H1 (cell line): ENCODE data around the gene NOL3. TPM values are rescaled to one million over a fixed set of nuclear protein-coding genes. Genes with fewer than 3 reads are reported as not detected.

Experiments
- CTCF ChIA-PET: fragments of 300-600 bp; sonication (Branson Sonifier 250); formaldehyde crosslinking; loops from one replicate; lab custom pipeline; 2021; ENCODE audit not compliant: partially characterized antibody; lab: Charles Lee
- POLR2A ChIA-PET: fragments of 300-600 bp; sonication (Branson Sonifier 250); formaldehyde crosslinking; loops from one replicate; lab custom pipeline; 2021; ENCODE audit warnings: inconsistent platforms; ENCODE audit not compliant: partially characterized antibody; lab: Charles Lee
- DNase-seq, 2 experiments: peaks; one replicate each; pipeline versions ENCODE4 v3.0.0 to v3.0.0-alpha.2; 2010 to 2022; ENCODE audit warnings: low spot score in 2 of 2, low read depth in 1 of 2, mixed read lengths in 1 of 2
- FAIRE-seq: peaks from 2 replicates; lab custom pipeline; 2011; peaks lifted over from hg19 to GRCh38; lab: Jason Lieb, UNC
- H2AFZ ChIP-seq: 2 replicates; pipeline ENCODE4 v1.8.1; 2012; ENCODE audit warnings: low read length, inconsistent platforms
- H2AK5ac ChIP-seq: 2 replicates; pipeline ENCODE4 v1.6.1; 2013; ENCODE audit warnings: low read depth, low read length
- H2BK120ac ChIP-seq: replicated peaks from 2 replicates; pipeline ENCODE3; 2013; ENCODE audit warnings: low read depth, low read length, inconsistent platforms
- H2BK12ac ChIP-seq: 2 replicates; pipeline ENCODE4 v1.6.1; 2013; ENCODE audit warnings: low read depth, low read length
- H2BK15ac ChIP-seq: 2 replicates; pipeline ENCODE4 v1.6.1; 2013; ENCODE audit warnings: low read length
- H2BK20ac ChIP-seq: 2 replicates; pipeline ENCODE4 v1.6.1; 2013; ENCODE audit warnings: low read length
- H2BK5ac ChIP-seq: 2 replicates; pipeline ENCODE4 v1.6.1; 2013; ENCODE audit warnings: low read depth, low read length
- H3K14ac ChIP-seq: 2 replicates; pipeline ENCODE4 v1.6.1; 2013; ENCODE audit warnings: inconsistent platforms; ENCODE audit not compliant: insufficient read length
- H3K18ac ChIP-seq: 2 replicates; pipeline ENCODE4 v1.6.1; 2013; ENCODE audit warnings: low read length; ENCODE audit errors: extremely low read depth
- H3K23ac ChIP-seq: 2 replicates; pipeline ENCODE4 v1.6.1; 2013; ENCODE audit warnings: inconsistent platforms; ENCODE audit not compliant: insufficient read length
- H3K23me2 ChIP-seq: 2 replicates; pipeline ENCODE4 v1.6.1; 2013; ENCODE audit warnings: low read depth, low read length
- H3K27ac ChIP-seq: 2 replicates; pipeline ENCODE4 v1.6.1; 2011; ENCODE audit warnings: low read depth, low read length, inconsistent platforms
- H3K27me3 ChIP-seq, 4 experiments: replicated peaks in 1 of 4; 1 replicate in 1 of 4; 2 replicates in 3 of 4; pipeline versions ENCODE4 v1.6.1 to v1.8.1; 2011 to 2013; ENCODE audit warnings: low read length in 3 of 4, mild to moderate bottlenecking in 3 of 4, inconsistent platforms in 2 of 4, mixed read lengths in 2 of 4, moderate library complexity in 1 of 4; ENCODE audit not compliant: control insufficient read depth in 3 of 4, insufficient read depth in 3 of 4; ENCODE audit errors: extremely low read depth in 1 of 4
- H3K36me3 ChIP-seq, 4 experiments: 2 replicates each; pipeline versions ENCODE4 v1.6.1 to v1.8.1; 2011 to 2013; ENCODE audit warnings: mild to moderate bottlenecking in 4 of 4, low read length in 3 of 4, moderate library complexity in 2 of 4, control low read depth in 1 of 4, inconsistent platforms in 1 of 4; ENCODE audit not compliant: insufficient read depth in 4 of 4, control insufficient read depth in 2 of 4
- H3K4ac ChIP-seq: replicated peaks from 2 replicates; pipeline ENCODE3; 2013; ENCODE audit warnings: low read length, low read depth, mixed read lengths, inconsistent platforms; ENCODE audit not compliant: insufficient read length
- H3K4me1 ChIP-seq, 4 experiments: replicated peaks in 1 of 4; 1 replicate in 1 of 4; 2 replicates in 3 of 4; pipeline versions ENCODE4 v1.6.1 to v1.8.1; 2011 to 2013; ENCODE audit warnings: low read length in 3 of 4, inconsistent platforms in 2 of 4, mixed read lengths in 1 of 4; ENCODE audit not compliant: insufficient read depth in 4 of 4, control insufficient read depth in 3 of 4
- H3K4me2 ChIP-seq, 2 experiments: 2 replicates each; pipeline versions ENCODE4 v1.6.1 to v1.8.1; 2011 to 2013; ENCODE audit warnings: low read depth in 2 of 2, low read length in 2 of 2, control low read depth in 1 of 2, inconsistent platforms in 1 of 2, mild to moderate bottlenecking in 1 of 2; ENCODE audit not compliant: insufficient read depth in 1 of 2
- H3K4me3 ChIP-seq, 4 experiments: fragments of 200-600, 300-600 bp in 1 of 4; sonication (generic), shearing (Covaris generic), sonication (Bioruptor Twin) in 1 of 4; 2 replicates each; pipeline versions ENCODE4 v1.5.1 to v1.8.1; 2011 to 2016; ENCODE audit warnings: low read length in 4 of 4, low read depth in 3 of 4, control low read depth in 2 of 4, inconsistent platforms in 2 of 4, mild to moderate bottlenecking in 2 of 4, mixed read lengths in 1 of 4, moderate library complexity in 1 of 4; ENCODE audit not compliant: insufficient read depth in 2 of 4; ENCODE audit errors: extremely low read depth in 1 of 4
- H3K56ac ChIP-seq: replicated peaks from 2 replicates; pipeline ENCODE3; 2013; ENCODE audit warnings: low read depth, mild to moderate bottlenecking, mixed read lengths, low read length, inconsistent platforms; ENCODE audit not compliant: insufficient read length
- H3K79me1 ChIP-seq: 2 replicates; pipeline ENCODE4 v1.6.1; 2013; ENCODE audit warnings: low read depth, low read length, control low read depth
- H3K79me2 ChIP-seq, 2 experiments: 2 replicates each; pipeline versions ENCODE4 v1.6.1 to v1.8.1; 2012 to 2013; ENCODE audit warnings: low read length in 2 of 2, mild to moderate bottlenecking in 2 of 2, inconsistent platforms in 1 of 2; ENCODE audit not compliant: insufficient read depth in 2 of 2, control insufficient read depth in 1 of 2
- H3K9ac ChIP-seq, 4 experiments: replicated peaks in 1 of 4; 1 replicate in 1 of 4; 2 replicates in 3 of 4; pipeline versions ENCODE4 v1.6.1 to v1.8.1; 2011 to 2013; ENCODE audit warnings: low read depth in 3 of 4, low read length in 3 of 4, control low read depth in 2 of 4, mild to moderate bottlenecking in 2 of 4, moderate library complexity in 2 of 4, inconsistent platforms in 1 of 4; ENCODE audit errors: extremely low read depth in 1 of 4
- H3K9me3 ChIP-seq, 2 experiments: 2 replicates each; pipeline versions ENCODE4 v1.6.1 to v1.8.1; 2012 to 2013; ENCODE audit warnings: mild to moderate bottlenecking in 2 of 2, moderate library complexity in 2 of 2, control low read depth in 1 of 2, inconsistent platforms in 1 of 2, low read depth in 1 of 2, low read length in 1 of 2, mixed read lengths in 1 of 2; ENCODE audit not compliant: insufficient read depth in 2 of 2
- H4K20me1 ChIP-seq, 2 experiments: replicated peaks in 1 of 2; 2 replicates each; pipeline versions ENCODE3 to v1.8.1; 2011 to 2013; ENCODE audit warnings: inconsistent platforms in 2 of 2, low read length in 2 of 2, mild to moderate bottlenecking in 1 of 2; ENCODE audit not compliant: insufficient read depth in 2 of 2, control insufficient read depth in 1 of 2
- H4K5ac ChIP-seq: 2 replicates; pipeline ENCODE4 v1.6.1; 2013; ENCODE audit warnings: low read length, low read depth, mixed read lengths, inconsistent platforms; ENCODE audit not compliant: insufficient read length
- H4K8ac ChIP-seq: 2 replicates; pipeline ENCODE4 v1.8.0; 2013; ENCODE audit warnings: mild to moderate bottlenecking, moderate library complexity, low read length, inconsistent platforms; ENCODE audit not compliant: insufficient read depth; ENCODE audit errors: extremely low read depth
- H4K91ac ChIP-seq: replicated peaks from 2 replicates; pipeline ENCODE3; 2013; ENCODE audit warnings: low read length, mixed read lengths, inconsistent platforms; ENCODE audit not compliant: insufficient read length
- ATF2 ChIP-seq: IDR thresholded peaks from 2 replicates; pipeline ENCODE4 v1.6.1; 2012; ENCODE audit warnings: low read length, inconsistent platforms
- CBX5 ChIP-seq: fragments of 300-800, 300-1000 bp; sonication (generic); IDR thresholded peaks from 2 replicates; pipeline ENCODE4 v1.7.1; 2016; ENCODE audit warnings: antibody characterized with exemption, low read length, low read depth
- HDAC2 ChIP-seq, 2 experiments: fragments of 300-600 bp in 1 of 2; sonication (generic) in 1 of 2; IDR thresholded peaks; 2 replicates each; pipeline ENCODE4 v1.6.1; 2011 to 2012; ENCODE audit warnings: low read depth in 2 of 2, low read length in 2 of 2, mild to moderate bottlenecking in 2 of 2, moderate library complexity in 2 of 2, borderline replicate concordance in 1 of 2, inconsistent platforms in 1 of 2
- NRF1 ChIP-seq: IDR thresholded peaks from 2 replicates; pipeline ENCODE4 v1.6.1; 2011; ENCODE audit warnings: mild to moderate bottlenecking, low read depth, low read length, improper control_type of control experiment
- RAD21 ChIP-seq, 2 experiments: IDR thresholded peaks in 1 of 2; conservative IDR thresholded peaks in 1 of 2; 2 replicates each; pipeline ENCODE4 v1.6.1; 2011; ENCODE audit warnings: low read depth in 2 of 2, low read length in 2 of 2, improper control_type of control experiment in 1 of 2, inconsistent platforms in 1 of 2, mild to moderate bottlenecking in 1 of 2, moderate library complexity in 1 of 2
- RXRA ChIP-seq: IDR thresholded peaks from 2 replicates; pipeline ENCODE4 v1.6.1; 2011; ENCODE audit warnings: low read depth, mild to moderate bottlenecking, low read length, moderate library complexity; ENCODE audit not compliant: insufficient read depth
- WGBS, 2 experiments: shearing (Covaris generic) in 1 of 2; methylation state at CpG; one replicate each; pipeline versions ENCODE4 v1.1.6 to v1.1.7; 2013 to 2015; ENCODE audit warnings: low lambda C conversion rate in 2 of 2, mixed read lengths in 2 of 2, inconsistent platforms in 1 of 2, low coverage in 1 of 2, missing lambda C conversion rate in 1 of 2; ENCODE audit not compliant: insufficient replicate concordance in 2 of 2, insufficient coverage in 1 of 2, insufficient read length in 1 of 2; ENCODE audit errors: extremely low coverage in 1 of 2, missing lambda C conversion rate in 1 of 2; 5-methylcytosine and 5-hydroxymethylcytosine counted together
- polyA plus RNA-seq, 7 experiments: library from polyadenylated mRNA; depleted of rRNA in 3 of 7; stranded (reverse) in 5 of 7; unstranded in 2 of 7; fragments of >200 nt in 5 of 7; fragments of 200-250 nt in 2 of 7; gene quantifications; 1 replicate in 5 of 7; 2 replicates in 1 of 7; 4 replicates in 1 of 7; pipeline versions ENCODE4 v1.2.1 to v1.2.3, GENCODE V29; 2011 to 2013; ENCODE audit warnings: missing spikeins in 2 of 7, mixed read lengths in 2 of 7
- total RNA-seq: library from RNA; stranded (reverse); fragmentation: NEBNext Ultra II Directional; extraction: Animal tissue kit (Norgen Biotek cat#: 25700); gene quantifications from 2 replicates; pipeline ENCODE4 v1.2.1, GENCODE V29; 2021

The NOL3 gene
- total and polyA plus RNA-seq, 2 of the 8 experiments (the other 6 are each of a cell fraction or from before 2014, with no cell fraction given): 2.2 to 4.6 TPM

DNA sequence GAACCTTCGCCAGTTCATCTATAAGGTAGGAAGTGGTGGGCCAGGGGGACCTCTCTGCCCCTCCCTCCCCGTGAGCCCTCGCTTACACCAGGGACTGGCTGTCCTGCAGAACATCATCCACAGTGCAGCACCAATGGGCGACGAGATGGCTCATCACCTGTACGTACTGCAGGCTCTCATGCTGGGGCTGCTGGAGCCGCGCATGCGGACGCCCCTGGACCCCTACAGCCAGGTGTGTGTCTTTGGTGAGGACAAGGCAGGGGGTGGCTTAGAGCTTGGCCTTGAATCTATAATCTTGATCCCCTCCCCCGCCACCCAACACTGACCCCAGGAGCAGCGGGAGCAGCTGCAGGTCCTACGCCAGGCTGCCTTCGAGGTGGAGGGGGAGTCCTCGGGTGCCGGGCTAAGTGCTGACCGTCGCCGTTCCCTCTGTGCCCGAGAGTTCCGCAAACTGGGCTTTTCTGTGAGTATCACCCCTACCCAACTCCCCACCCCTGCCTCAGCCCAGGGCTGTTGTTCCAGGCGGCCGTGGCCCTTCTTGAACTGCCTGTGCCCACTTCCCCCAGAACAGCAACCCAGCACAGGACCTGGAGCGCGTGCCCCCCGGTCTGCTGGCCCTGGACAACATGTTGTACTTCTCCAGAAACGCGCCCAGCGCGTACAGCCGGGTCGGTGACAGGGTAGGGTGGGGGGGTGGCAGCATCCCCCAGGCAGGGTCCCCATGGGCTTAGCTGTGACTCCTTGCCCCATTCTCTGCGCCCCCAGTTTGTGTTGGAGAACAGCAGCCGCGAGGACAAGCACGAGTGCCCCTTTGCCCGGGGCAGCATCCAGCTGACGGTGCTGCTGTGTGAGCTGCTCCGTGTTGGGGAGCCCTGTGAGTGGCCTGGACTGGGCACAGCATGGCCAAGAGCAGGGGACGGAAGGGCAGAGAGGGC is 31.3 kb downstream of the NOL3 start:
- H4K5ac ChIP-seq: no peak overlapping the region
- H2BK12ac ChIP-seq: no peak overlapping the region; the same call in 1 of the 2 replicates
- H3K23me2 ChIP-seq: peaks cover 6% of the 10 kb centered on the region; the same call in 1 of the 2 replicates
- no peak overlapping the region for H4K91ac ChIP-seq
- H2BK15ac ChIP-seq: no peak overlapping the region
- 91% methylated on average over 30 of the region's 40 CpGs; no CpG with 5 or more reads in 1 of the 2 experiments for WGBS, 2 experiments
- H3K79me2 ChIP-seq: no peaks in the 10 kb centered on the region
- no peak overlapping the region for H2BK5ac ChIP-seq
- no peak for TF ChIP-seq RAD21 (IDR thresholded peaks at IDR 0.05 in 1 of 2, conservative IDR thresholded peaks at IDR 0.05 in 1 of 2; ENCODE audit: low read depth in 2 of 2, low read length in 2 of 2)
- TF ChIP-seq CBX5: no peak
- TF ChIP-seq NRF1: no peak
- no peak for TF ChIP-seq HDAC2 (IDR thresholded peaks at IDR 0.05; ENCODE audit: borderline replicate concordance in 1 of 2, low read depth in 2 of 2, low read length in 2 of 2)
- TF ChIP-seq RXRA: no peak
- no peak for TF ChIP-seq ATF2
- no peak for DNase-seq
- H2AFZ ChIP-seq: no peak overlapping the region
- H3K4me1 ChIP-seq: peaks cover 0 to 12% (median 8%) of the 10 kb centered on the region in 4 experiments; a peak in 4 of 7 replicates
- H3K27ac ChIP-seq: no peak overlapping the region
- no peak overlapping the region for H3K18ac ChIP-seq
- peaks cover 4 to 14% (median 12%) of the 10 kb centered on the region in 4 experiments; a peak in 6 of 8 replicates for H3K36me3 ChIP-seq
- H2BK120ac ChIP-seq: no peak overlapping the region
- ChIA-PET CTCF (interaction anchor here (0.8 to 7.5 kb wide), 14 partner anchors 8 to 224 kb away, joined by 3 to 78 read pairs (median 4); partner anchors contain the start of genes E2F4, EXOC3L1, MATCAP1 and NOL3), POLR2A (interaction anchor here (0.5 to 5.4 kb wide), 6 partner anchors 13 to 39 kb away, joined by 3 to 19 read pairs (median 4); partner anchors contain the start of genes MATCAP1 and TMEM208)
- no peaks in the 10 kb centered on the region for H3K79me1 ChIP-seq
- H4K20me1 ChIP-seq: peaks cover 1 to 13% of the 10 kb centered on the region in 2 experiments
- H4K8ac ChIP-seq: peak overlapping the region; percentile 51; the same call in 1 of the 2 replicates
- H3K9me3 ChIP-seq: no peaks in the 10 kb centered on the region
- FAIRE-seq: no peak
- H3K56ac ChIP-seq: no peak overlapping the region
- no peak overlapping the region for H3K9ac ChIP-seq
- no peak overlapping the region for H3K4ac ChIP-seq
- H3K14ac ChIP-seq: no peak overlapping the region
- no peak overlapping the region for H2BK20ac ChIP-seq
- no peaks in the 10 kb centered on the region for H3K27me3 ChIP-seq
- no peak overlapping the region for H3K4me3 ChIP-seq
- no peak overlapping the region for H2AK5ac ChIP-seq
- H3K4me2 ChIP-seq: no peak overlapping the region
- no peak overlapping the region for H3K23ac ChIP-seq
